C4-2B (cell line): ENCODE results near the gene PHETA2.

ENCODE experiments used
- ZFX ChIP-seq: fragments of 450-650 bp; IDR thresholded peaks from 2 replicates; pipeline ENCODE4 v1.6.1; 2017
- TF ChIP-seq, protein P1 (sequence below): fragments of 450-650 bp; conservative IDR thresholded peaks from 2 replicates; pipeline ENCODE4 v1.5.1; 2017; ENCODE audit warnings: mild to moderate bottlenecking

DNA sequence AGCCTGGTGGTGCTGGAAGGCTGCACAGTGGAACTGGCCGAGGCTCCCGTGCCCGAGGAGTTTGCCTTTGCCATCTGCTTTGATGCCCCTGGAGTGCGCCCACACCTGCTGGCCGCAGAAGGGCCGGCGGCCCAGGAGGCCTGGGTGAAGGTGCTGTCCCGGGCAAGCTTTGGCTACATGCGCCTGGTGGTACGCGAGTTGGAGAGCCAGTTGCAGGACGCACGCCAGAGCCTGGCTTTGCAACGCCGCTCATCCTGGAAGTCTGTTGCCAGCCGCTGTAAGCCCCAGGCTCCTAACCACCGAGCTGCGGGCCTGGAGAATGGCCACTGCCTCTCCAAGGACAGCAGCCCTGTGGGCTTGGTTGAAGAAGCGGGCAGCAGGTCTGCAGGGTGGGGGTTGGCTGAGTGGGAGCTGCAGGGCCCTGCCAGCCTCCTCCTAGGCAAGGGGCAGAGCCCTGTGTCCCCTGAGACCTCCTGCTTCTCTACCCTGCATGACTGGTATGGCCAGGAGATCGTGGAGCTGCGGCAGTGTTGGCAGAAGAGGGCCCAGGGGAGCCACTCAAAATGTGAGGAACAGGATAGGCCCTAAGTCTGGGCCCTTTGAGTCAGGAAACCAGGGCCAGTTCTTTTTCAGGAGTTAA lies 3.6 kb downstream of the PHETA2 start:
- TF ChIP-seq, protein P1, sequence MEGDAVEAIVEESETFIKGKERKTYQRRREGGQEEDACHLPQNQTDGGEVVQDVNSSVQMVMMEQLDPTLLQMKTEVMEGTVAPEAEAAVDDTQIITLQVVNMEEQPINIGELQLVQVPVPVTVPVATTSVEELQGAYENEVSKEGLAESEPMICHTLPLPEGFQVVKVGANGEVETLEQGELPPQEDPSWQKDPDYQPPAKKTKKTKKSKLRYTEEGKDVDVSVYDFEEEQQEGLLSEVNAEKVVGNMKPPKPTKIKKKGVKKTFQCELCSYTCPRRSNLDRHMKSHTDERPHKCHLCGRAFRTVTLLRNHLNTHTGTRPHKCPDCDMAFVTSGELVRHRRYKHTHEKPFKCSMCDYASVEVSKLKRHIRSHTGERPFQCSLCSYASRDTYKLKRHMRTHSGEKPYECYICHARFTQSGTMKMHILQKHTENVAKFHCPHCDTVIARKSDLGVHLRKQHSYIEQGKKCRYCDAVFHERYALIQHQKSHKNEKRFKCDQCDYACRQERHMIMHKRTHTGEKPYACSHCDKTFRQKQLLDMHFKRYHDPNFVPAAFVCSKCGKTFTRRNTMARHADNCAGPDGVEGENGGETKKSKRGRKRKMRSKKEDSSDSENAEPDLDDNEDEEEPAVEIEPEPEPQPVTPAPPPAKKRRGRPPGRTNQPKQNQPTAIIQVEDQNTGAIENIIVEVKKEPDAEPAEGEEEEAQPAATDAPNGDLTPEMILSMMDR, result no peak
- no peak for TF ChIP-seq ZFX
